Ectodermal cell (in vitro differentiated cells): Measurements from ENCODE around the gene MMP25.

Source experiments
- H3K27ac ChIP-seq: 2 replicates; pipeline ENCODE4 v1.7.0; 2013; ENCODE audit warnings: mild to moderate bottlenecking, low read depth, low read length; ENCODE audit not compliant: insufficient read depth, poor library complexity, severe bottlenecking
- H3K27me3 ChIP-seq: 2 replicates; pipeline ENCODE4 v1.7.0; 2013; ENCODE audit warnings: mild to moderate bottlenecking, low read length; ENCODE audit not compliant: insufficient read depth, control insufficient read depth, poor library complexity, severe bottlenecking
- H3K36me3 ChIP-seq: one replicate; pipeline ENCODE4 v1.7.0; 2013; ENCODE audit warnings: low read length; ENCODE audit not compliant: control insufficient read depth, insufficient read depth
- H3K4me1 ChIP-seq: one replicate; pipeline ENCODE4 v1.7.0; 2013; ENCODE audit warnings: low read length; ENCODE audit not compliant: control insufficient read depth, insufficient read depth
- H3K4me3 ChIP-seq: 2 replicates; pipeline ENCODE4 v1.7.0; 2013; ENCODE audit warnings: low read depth, low read length, control low read depth; ENCODE audit not compliant: insufficient read depth
- H3K9me3 ChIP-seq: 2 replicates; pipeline ENCODE4 v1.7.0; 2013; ENCODE audit warnings: mild to moderate bottlenecking, low read length, moderate library complexity; ENCODE audit not compliant: control insufficient read depth
- WGBS, 2 experiments: methylation state at CpG; one replicate each; pipeline ENCODE4 v1.1.7; 2013; ENCODE audit warnings: missing lambda C conversion rate in 2 of 2; 5-methylcytosine and 5-hydroxymethylcytosine counted together

MMP25 gene

DNA sequence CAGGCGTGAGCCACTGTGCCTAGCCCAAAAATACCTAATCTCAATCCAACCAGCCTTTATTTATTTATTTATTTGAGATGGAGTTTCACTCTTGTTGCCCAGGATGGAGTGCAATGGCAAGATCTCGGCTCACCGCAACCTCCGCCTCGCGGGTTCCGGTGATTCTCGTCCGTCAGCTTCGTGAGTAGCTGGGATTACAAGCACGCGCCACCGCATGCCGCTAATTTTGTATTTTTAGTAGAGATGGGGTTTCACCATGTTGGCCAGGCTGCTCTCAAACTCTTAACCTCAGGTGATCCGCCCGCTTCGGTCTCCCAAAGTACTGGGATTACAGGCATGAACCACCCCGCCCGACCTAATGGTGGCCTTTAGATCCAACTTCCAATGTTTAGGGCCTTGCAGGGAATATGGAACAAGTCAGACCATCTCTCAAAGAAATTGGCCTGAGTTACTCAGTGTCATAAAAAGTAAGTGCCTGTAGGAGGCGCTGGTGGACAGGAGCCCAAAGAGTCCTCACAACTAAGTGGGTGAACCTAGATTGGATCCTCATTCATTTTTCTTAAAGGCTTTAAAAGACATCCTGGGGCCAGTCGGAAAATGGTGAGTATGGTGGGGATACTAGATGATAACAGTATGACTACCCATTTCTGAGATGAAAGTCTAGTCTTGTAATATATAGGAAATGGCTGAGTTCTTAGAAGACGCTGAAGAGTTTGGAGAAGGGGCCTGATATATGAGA lies 48.1 kb downstream of the MMP25 start:
- H3K27me3 ChIP-seq, result peaks cover 16% of the 10 kb centered on the region
- H3K4me1 ChIP-seq, result peaks cover 28% of the 10 kb centered on the region
- no peaks in the 10 kb centered on the region for H3K36me3 ChIP-seq
- H3K4me3 ChIP-seq, result no peak overlapping the region
- H3K9me3 ChIP-seq, result no peaks in the 10 kb centered on the region
- 90 to 92% methylated on average over 22 of the region's 22 CpGs for WGBS, 2 experiments
- H3K27ac ChIP-seq, result no peak overlapping the region

DNA sequence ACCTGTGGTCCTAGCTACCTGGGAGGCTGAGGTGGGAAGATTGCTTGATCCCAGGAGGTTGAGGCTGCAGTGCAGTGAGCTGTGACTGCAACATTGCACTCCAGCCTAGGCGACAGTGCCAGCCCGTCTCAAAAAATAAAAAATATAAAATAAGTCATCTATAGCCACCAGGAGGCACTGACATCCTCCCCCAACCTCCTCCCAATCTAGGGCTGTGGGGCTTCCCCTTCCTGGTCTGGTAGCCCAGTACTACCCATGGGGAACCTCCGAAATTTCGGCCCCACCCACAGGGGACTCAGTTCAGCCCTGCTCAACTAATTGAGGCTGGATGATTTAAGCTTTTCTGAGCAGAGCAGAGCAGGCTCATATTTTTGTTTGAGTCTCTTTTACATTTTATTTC lies 49.5 kb downstream of the MMP25 start:
- WGBS, 2 experiments, result 88 to 89% methylated on average over 4 of the region's 4 CpGs
- Histone ChIP-seq H3K27me3 (peaks cover 20% of the 10 kb centered on the region), H3K36me3 (no peaks in the 10 kb centered on the region), H3K27ac (no peak overlapping the region), H3K4me3 (no peak overlapping the region), H3K4me1 (peaks cover 34% of the 10 kb centered on the region), H3K9me3 (no peaks in the 10 kb centered on the region)

DNA sequence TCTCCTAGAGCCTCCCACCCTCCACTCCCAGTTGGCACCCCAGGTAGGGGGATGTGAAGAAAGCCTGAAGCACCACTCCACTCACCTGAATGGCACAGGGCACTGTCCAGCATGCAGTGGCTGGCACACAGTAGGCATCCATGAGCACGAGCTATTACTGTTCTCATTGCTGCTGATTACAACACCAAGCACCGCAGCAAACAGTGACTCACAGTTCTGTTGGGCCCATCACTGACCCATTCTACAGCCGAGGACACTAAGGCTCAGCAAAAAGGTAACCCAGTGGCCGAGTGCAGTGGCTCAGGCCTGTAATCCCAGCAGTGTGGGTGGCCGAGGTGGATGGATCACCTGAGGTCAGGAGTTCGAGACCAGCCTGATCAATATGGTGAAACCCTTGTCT lies 50.0 kb downstream of the MMP25 start:
- Histone ChIP-seq H3K27me3 (peaks cover 20% of the 10 kb centered on the region), H3K9me3 (no peaks in the 10 kb centered on the region), H3K27ac (no peak overlapping the region), H3K36me3 (no peaks in the 10 kb centered on the region), H3K4me1 (peaks cover 37% of the 10 kb centered on the region), H3K4me3 (no peak overlapping the region)
- 93% methylated on average over 6 of the region's 6 CpGs for WGBS, 2 experiments

DNA sequence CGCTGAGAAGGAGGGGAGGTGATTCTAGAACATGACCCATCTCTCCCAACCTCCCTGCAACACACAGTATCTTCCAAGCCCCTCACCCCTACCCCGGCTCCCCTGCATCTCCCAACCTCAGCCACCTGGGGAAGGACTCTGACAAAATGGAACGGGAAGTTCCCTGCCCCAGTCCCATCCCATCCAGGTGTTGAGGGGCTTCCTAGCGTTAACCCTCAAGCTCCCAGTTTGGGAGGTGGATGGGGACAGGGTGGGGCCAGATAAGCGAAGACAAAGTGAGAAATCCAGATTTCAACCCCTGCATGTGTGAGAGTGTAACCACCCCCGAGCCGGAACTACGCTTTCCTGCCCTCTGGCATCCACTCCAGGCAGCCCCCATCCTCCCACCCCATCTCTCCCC lies 50.9 kb downstream of the MMP25 start:
- WGBS, 2 experiments, result 30 to 35% methylated on average over 7 to 8 of the region's 8 CpGs
- H3K27me3 ChIP-seq, result peaks cover 20% of the 10 kb centered on the region
- H3K36me3 ChIP-seq, result no peaks in the 10 kb centered on the region
- H3K9me3 ChIP-seq, result no peaks in the 10 kb centered on the region
- H3K4me1 ChIP-seq, result peaks cover 37% of the 10 kb centered on the region
- H3K27ac ChIP-seq, result no peak overlapping the region
- no peak overlapping the region for H3K4me3 ChIP-seq

DNA sequence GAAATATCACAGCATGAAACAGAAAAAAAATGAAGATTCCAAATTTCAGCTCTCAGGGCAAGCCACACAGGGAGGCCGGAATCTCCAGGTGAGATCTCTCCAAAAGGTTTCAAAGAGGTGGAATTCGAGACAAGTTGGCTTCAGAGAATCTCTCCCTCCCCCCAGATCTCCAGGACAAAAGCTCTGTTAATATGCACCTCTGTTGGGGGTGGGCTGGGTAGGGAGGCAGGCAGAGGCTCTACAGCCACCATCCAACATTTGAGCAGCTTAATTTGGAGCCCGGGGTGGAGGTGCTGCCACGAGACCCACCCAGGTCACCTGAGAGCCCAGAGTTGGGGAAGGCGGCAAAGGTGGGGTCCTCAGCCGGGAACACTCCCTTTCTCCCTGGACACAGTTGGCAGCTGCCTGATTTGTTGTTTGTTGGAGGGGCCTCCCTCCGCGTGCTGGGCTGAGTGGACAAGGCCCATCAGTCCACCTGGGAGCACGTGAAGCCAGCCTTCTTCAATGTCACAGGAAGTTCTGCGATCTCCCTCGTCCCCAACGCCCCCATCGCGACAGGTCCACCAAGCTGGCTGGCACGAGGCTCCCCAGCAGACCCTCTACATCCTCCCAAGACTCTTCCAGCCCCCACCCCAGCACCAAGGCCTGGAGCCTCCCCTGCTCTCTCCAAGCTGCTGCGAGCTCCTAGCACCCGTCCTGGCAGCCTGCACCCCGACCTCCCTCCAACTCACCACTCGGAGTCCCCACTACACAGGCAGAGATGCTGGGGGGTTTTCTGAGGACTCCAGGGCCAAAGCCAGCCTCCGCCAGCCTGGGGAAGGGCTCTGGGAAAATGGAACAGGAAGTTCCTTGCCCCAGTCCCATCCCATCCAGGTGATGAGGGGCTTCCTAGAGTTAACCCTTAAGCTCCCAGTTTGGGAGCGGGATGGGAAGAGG lies 52.4 kb downstream of the MMP25 start, which contains the start of gene ZSCAN10:
ZSCAN10 (minus strand) TSS at position 836 of the 936 bp plus-strand sequence. CDS start 6,357 bp downstream, outside the sequence.
- Histone ChIP-seq H3K4me3 (peak within 1 kb of the TSS; percentile 49), H3K27ac (no peak within 1 kb of the TSS)
- 2 to 4% methylated on average over 20 to 21 of the region's 21 CpGs for WGBS, 2 experiments

DNA sequence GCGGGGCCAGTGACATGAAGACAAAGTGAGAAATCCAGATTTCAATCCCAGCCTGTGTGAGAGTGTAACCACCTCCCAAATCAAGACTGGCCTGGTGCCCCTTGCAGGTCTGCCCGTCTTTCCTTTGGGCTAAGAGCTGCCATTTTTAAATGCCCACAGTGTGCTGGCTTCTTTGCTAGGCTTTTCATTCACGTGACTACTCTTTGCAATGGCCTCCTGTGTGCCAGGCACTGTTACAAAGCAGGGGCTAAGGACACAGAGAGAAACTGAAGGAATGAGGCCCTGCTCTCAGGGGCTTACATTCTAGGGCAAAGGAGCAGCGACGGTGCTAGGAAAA lies 53.0 kb downstream of the MMP25 start:
- 3 to 6% methylated on average over 5 of the region's 5 CpGs for WGBS, 2 experiments
- Histone ChIP-seq H3K36me3 (no peaks in the 10 kb centered on the region), H3K27me3 (peaks cover 20% of the 10 kb centered on the region), H3K4me1 (peaks cover 37% of the 10 kb centered on the region), H3K4me3 (peak overlapping the region; percentile 49), H3K27ac (no peak overlapping the region), H3K9me3 (no peaks in the 10 kb centered on the region)

More for the DNA sequence above, 52.4 kb downstream of the MMP25 start, which contains the start of gene ZSCAN10:
- peaks cover 37% of the 10 kb centered on the region for H3K4me1 ChIP-seq
- H3K9me3 ChIP-seq, result no peaks in the 10 kb centered on the region
- no peaks in the 10 kb centered on the region for H3K36me3 ChIP-seq
- H3K27me3 ChIP-seq, result peaks cover 20% of the 10 kb centered on the region

DNA sequence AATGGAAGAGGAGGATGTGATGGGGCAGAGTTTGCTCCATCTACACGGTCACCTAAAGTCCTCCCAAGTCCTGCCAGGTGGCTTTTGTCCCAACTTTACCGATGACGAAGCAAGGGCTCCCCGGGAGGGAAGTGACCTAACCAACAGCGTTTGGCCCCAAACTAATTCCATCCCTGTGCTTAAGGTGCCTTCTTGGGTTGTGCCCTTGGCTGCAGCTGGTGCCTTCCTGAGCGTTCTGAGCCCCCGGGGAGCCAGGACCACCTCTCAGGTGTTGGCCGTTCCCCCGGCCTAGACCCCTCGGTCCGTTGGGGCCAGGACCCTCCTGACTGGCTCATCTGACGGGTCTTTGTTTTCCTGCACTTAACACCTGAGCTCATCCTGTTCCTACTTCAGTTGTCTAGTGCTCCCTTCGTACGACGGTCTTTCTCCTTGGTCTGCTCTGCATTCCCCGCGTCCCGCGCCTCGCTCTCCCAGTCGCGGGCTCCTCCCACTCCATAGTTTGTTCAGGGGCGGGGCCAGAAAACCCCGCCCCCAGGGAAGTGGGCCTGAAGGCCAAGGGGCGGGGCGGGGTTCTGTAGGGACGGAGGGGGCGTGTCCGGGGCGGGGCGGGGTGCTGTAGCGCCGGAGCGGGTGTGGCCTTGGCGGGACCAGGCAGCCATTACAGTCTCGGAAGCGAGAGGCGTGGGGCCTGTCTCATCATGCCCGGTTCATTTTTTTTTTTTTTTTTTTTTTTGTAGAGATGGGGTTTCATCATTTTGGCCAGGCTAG lies 53.6 kb downstream of the MMP25 start:
- Histone ChIP-seq H3K27me3 (peaks cover 20% of the 10 kb centered on the region), H3K4me3 (peak overlapping the region; percentile 49), H3K4me1 (peaks cover 37% of the 10 kb centered on the region), H3K9me3 (no peaks in the 10 kb centered on the region), H3K36me3 (no peaks in the 10 kb centered on the region), H3K27ac (no peak overlapping the region)
- 1 to 2% methylated on average over 39 of the region's 39 CpGs for WGBS, 2 experiments

DNA sequence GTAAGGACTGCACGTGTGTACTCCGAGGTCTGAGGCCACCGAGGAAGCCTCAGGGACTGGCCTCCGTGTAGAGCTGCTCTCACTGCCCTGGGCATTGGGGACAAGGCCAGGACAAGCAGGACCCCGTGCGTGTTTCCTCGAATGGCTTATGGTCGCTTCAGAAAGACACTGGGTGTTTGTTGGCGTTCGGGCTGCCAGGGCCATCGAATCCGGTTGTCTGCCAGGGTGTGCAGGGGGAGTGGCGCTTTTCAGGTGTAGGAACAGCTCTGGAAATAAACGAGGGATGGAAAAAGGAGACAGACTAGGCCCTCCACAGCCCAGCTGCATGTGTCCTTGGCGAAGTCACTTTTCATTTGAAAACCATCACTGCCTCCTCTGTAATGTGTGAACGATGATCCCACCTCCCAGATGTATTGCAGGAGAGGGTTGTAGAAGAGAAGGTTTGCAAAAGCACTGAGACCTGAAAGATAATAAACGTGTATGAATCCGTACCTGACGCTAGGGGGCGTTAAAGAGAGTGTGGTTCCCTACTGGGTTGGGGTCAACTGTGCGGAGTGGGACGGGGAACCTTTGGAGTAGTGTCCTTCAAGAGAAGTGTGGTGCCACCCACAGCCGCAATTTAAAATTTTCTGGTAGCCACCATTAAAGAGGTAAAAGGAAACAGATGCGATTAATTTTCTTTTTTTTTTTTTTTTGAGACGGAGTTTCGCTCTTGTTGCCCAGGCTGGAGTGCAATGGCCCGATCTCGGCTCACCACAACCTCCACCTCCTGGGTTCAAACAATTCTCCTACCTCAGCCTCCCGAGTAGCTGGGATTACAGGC lies 54.9 kb downstream of the MMP25 start:
- Histone ChIP-seq H3K27ac (no peak overlapping the region), H3K4me1 (peaks cover 41% of the 10 kb centered on the region), H3K36me3 (no peaks in the 10 kb centered on the region), H3K4me3 (no peak overlapping the region), H3K9me3 (no peaks in the 10 kb centered on the region), H3K27me3 (peaks cover 20% of the 10 kb centered on the region)
- 67% methylated on average over 26 to 27 of the region's 29 CpGs for WGBS, 2 experiments

DNA sequence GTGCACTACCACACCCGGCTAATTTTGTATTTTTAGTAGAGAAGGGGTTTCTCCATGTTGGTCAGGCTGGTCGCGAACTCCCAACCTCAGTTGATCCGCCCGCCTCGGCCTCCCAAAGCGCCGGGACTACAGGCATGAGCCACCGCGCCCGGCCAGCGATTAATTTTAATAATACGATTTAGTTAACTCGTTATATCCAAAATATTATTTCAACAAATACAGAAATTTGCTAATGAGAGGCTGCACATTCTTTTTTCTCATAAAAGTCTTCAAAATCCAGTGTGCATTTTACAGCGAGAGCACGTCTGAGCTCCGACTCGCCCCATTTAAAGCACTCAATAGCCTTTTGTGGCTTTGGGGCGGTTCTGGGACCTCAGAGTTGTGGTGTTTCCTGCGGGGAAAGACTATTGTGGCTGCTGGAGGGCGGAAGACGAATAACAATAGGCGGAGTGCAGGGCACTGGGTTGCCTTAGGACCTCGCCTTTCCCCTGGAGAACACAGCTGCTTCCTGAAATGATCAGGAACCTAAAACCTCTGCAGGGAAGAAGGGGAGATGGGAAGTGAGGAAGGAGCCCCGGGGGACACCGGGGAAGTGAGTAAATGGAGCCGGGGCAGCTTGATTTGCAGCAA lies 55.6 kb downstream of the MMP25 start:
- no peaks in the 10 kb centered on the region for H3K9me3 ChIP-seq
- H3K27me3 ChIP-seq, result peaks cover 20% of the 10 kb centered on the region
- H3K4me1 ChIP-seq, result peaks cover 38% of the 10 kb centered on the region
- no peaks in the 10 kb centered on the region for H3K36me3 ChIP-seq
- 34 to 43% methylated on average over 27 of the region's 27 CpGs for WGBS, 2 experiments
- H3K27ac ChIP-seq, result peak overlapping the region; percentile 69
- no peak overlapping the region for H3K4me3 ChIP-seq
